ENCODE results near the gene STON2. TPM values are rescaled to one million over a fixed set of nuclear protein-coding genes. Genes with fewer than 3 reads are reported as not detected.

STON2 gene
- total RNA-seq, 1 experiment from 2014 or later = 28.2 TPM

DNA sequence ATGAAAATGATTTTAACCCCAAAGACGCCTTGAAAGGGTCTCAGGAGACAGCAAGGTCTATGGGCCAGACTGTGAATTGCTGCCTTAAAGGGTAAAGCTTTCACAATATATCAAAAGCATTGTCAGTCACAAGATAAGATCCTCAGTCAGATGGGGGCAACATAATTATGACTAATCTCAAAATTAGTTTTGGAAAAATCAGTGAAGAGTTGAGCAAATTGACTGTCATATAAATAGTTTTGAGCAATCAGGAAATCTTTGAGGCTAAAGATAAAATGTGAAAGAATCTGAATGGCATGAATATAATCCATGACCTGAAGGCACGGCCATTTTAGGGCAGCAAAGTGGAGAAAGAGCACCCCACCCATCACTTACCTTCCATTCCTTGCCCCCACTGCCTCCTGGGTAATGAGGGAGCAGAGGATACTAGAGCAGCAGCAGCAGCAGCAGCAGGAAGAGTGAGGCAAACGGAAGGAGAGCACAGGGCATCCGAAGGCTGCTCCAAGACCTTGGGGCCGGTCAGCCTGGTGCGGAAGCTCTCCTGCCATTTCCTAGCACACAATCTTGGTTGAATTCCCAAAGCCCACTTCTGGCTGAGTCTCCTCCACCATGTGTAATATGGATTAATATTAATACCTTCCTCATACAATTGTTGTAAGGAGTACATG lies 7.0 kb downstream of the STON2 start:
- intact Hi-C loops (cut with micrococcal nuclease; ENCODE audit: unreplicated experiment) = no loop called here
- CTCF ChIA-PET = no interaction called here
- Mint-ChIP-seq H3K4me3 (ENCODE audit: low read depth, unreplicated experiment) (no peak overlapping the region), H3K27ac (ENCODE audit: unreplicated experiment) (no peak overlapping the region), H3K36me3 (ENCODE audit: insufficient read depth, unreplicated experiment) (no peaks in the 10 kb centered on the region), H3K27me3 (ENCODE audit: unreplicated experiment) (no peaks in the 10 kb centered on the region), H3K4me1 (ENCODE audit: low read depth, unreplicated experiment) (no peaks in the 10 kb centered on the region), H3K9me3 (ENCODE audit: low read depth, unreplicated experiment) (no peaks in the 10 kb centered on the region)
- BruUV-seq (replicated peaks) = no TSS peak
- no peak for TF ChIP-seq CTCF (IDR thresholded peaks at IDR 0.05; ENCODE audit: unreplicated experiment)
- no peak for DNase-seq

DNA sequence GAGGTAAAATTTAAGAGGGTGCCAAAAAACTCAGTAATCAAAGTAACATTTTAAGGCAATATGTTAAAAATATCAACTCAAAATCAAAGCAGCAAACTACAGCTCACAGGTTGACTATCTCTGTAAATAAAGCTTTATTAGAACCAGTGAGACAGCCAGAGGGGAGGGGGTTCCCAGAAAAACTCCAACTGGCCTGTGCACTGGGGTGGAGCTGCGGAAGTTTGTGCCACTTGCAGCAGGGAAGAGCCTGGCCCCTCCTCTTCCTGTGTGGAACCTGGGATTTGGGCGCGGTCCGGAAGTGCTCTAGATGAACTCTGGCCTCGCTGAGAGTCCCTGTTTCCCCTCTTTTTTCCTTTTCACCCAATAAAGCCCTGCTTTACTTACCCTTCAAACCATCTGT lies 8.1 kb downstream of the STON2 start:
- no peak for DNase-seq
- H3K4me3 Mint-ChIP-seq (ENCODE audit: low read depth, unreplicated experiment) = no peak overlapping the region
- intact Hi-C loops (cut with micrococcal nuclease; ENCODE audit: unreplicated experiment) = no loop called here
- TF ChIP-seq CTCF (IDR thresholded peaks at IDR 0.05; ENCODE audit: unreplicated experiment) = no peak
- no peaks in the 10 kb centered on the region for H3K9me3 Mint-ChIP-seq (ENCODE audit: low read depth, unreplicated experiment)
- no peak overlapping the region for H3K27ac Mint-ChIP-seq (ENCODE audit: unreplicated experiment)
- BruUV-seq (replicated peaks) = no TSS peak
- CTCF ChIA-PET = no interaction called here
- no peaks in the 10 kb centered on the region for H3K27me3 Mint-ChIP-seq (ENCODE audit: unreplicated experiment)
- no peaks in the 10 kb centered on the region for H3K36me3 Mint-ChIP-seq (ENCODE audit: insufficient read depth, unreplicated experiment)
- H3K4me1 Mint-ChIP-seq (ENCODE audit: low read depth, unreplicated experiment) = no peaks in the 10 kb centered on the region

DNA sequence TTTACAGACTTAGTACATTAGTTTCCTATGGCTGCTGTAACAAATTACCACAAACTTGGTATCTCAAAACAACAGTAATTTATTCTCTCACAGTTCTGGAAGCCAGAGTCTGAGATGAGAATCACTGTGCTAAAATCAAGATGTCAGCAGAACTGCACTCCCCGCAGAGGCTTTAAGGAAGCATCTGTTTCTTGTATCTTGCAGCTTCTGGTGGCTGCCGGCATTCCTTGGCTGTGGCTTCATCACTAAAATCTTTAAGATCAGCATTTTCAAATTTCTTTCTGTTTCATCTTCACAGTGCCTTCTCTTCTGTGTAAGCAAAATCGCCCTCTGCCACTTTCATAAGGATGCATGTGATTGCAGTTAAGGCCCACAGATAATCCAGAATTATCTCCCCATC lies 9.4 kb downstream of the STON2 start:
- Mint-ChIP-seq H3K36me3 (ENCODE audit: insufficient read depth, unreplicated experiment) (no peaks in the 10 kb centered on the region), H3K4me1 (ENCODE audit: low read depth, unreplicated experiment) (no peaks in the 10 kb centered on the region), H3K27ac (ENCODE audit: unreplicated experiment) (no peak overlapping the region), H3K9me3 (ENCODE audit: low read depth, unreplicated experiment) (no peaks in the 10 kb centered on the region), H3K27me3 (ENCODE audit: unreplicated experiment) (no peaks in the 10 kb centered on the region), H3K4me3 (ENCODE audit: low read depth, unreplicated experiment) (no peak overlapping the region)
- intact Hi-C loops (cut with micrococcal nuclease; ENCODE audit: unreplicated experiment) = no loop called here
- CTCF ChIA-PET = interaction anchor here (0.7 kb wide), 1 partner anchor 824 kb away, joined by 9 read pairs; no protein-coding TSS in a partner anchor
- TF ChIP-seq CTCF (IDR thresholded peaks at IDR 0.05; ENCODE audit: unreplicated experiment) = no peak
- DNase-seq = no peak
- BruUV-seq (replicated peaks) = no TSS peak

GRCh38 chr14:81388336-81388735 lies 11.8 kb downstream of the STON2 start:
- CTCF ChIA-PET = no interaction called here
- Mint-ChIP-seq H3K27me3 (ENCODE audit: unreplicated experiment) (no peaks in the 10 kb centered on the region), H3K4me3 (ENCODE audit: low read depth, unreplicated experiment) (no peak overlapping the region), H3K36me3 (ENCODE audit: insufficient read depth, unreplicated experiment) (no peaks in the 10 kb centered on the region), H3K4me1 (ENCODE audit: low read depth, unreplicated experiment) (no peaks in the 10 kb centered on the region), H3K9me3 (ENCODE audit: low read depth, unreplicated experiment) (no peaks in the 10 kb centered on the region), H3K27ac (ENCODE audit: unreplicated experiment) (no peak overlapping the region)
- DNase-seq = no peak
- intact Hi-C loops (cut with micrococcal nuclease; ENCODE audit: unreplicated experiment) = no loop called here
- TF ChIP-seq CTCF (IDR thresholded peaks at IDR 0.05; ENCODE audit: unreplicated experiment) = no peak
- BruUV-seq (replicated peaks) = no TSS peak

Measured in Calu3 (cell line).